ENCODE data around the gene S1PR3.

- TF ChIP-seq, protein P1, sequence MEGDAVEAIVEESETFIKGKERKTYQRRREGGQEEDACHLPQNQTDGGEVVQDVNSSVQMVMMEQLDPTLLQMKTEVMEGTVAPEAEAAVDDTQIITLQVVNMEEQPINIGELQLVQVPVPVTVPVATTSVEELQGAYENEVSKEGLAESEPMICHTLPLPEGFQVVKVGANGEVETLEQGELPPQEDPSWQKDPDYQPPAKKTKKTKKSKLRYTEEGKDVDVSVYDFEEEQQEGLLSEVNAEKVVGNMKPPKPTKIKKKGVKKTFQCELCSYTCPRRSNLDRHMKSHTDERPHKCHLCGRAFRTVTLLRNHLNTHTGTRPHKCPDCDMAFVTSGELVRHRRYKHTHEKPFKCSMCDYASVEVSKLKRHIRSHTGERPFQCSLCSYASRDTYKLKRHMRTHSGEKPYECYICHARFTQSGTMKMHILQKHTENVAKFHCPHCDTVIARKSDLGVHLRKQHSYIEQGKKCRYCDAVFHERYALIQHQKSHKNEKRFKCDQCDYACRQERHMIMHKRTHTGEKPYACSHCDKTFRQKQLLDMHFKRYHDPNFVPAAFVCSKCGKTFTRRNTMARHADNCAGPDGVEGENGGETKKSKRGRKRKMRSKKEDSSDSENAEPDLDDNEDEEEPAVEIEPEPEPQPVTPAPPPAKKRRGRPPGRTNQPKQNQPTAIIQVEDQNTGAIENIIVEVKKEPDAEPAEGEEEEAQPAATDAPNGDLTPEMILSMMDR (IDR thresholded peaks at IDR 0.05) = no peak
- no peak for TF ChIP-seq POLR2A (IDR thresholded peaks at IDR 0.05)
Measured at GRCh38 chr9:89024727-89025126, 33.5 kb downstream of the S1PR3 start.

All from thyroid gland (tissue), 4 donors.